ENCODE measurements around the gene CREB1.
"Not testable (repeated sequence)": the region's sequence is repeated elsewhere in the genome, so short reads cannot be mapped to it uniquely, and the experiment has no call there.

The CREB1 gene

DNA sequence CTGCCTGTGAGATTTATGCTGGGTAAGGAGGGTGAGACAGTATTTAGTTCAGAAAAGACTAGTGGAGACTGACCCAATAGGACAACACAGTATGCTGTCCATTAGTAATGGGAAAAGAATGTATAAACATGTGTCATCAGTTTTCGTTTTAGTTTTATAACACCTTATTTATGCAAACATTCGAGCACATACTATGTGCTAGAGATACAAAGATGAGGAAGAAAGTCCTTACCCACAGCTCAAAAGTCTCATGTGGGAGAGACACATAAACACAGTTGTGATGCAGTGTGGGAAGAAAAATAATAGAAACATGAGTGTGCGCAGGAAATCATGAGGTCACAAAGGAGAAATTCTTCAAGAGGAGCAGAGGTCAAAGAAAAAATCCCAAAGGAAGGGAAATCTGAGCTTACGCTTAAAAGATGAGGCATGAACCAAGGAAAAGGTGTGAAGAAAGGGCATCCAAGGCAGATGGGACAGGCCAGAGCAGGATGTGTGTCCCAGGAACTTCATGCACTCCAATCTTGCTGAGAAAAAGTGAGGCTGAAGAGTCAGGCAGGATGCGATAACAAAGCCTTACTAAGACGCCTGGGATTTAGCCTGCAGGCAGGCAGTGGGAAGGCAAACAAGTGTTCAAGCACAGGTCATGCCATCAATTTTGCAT, 87.4 kb downstream of the CREB1 start:
- DNase-seq (ENCODE audit: low read depth), result peak; percentile 75

- no peak for DNase-seq (ENCODE audit: low read depth)
Measured at GRCh38 chr2:207619764-207620203, 90.0 kb downstream of the CREB1 start.

GRCh38 chr2:207621501-207622039, 91.8 kb downstream of the CREB1 start:
- no peak for DNase-seq (ENCODE audit: low read depth)

- no peak for DNase-seq (ENCODE audit: low read depth)
Measured at GRCh38 chr2:207624185-207625013, 94.6 kb downstream of the CREB1 start.

DNA sequence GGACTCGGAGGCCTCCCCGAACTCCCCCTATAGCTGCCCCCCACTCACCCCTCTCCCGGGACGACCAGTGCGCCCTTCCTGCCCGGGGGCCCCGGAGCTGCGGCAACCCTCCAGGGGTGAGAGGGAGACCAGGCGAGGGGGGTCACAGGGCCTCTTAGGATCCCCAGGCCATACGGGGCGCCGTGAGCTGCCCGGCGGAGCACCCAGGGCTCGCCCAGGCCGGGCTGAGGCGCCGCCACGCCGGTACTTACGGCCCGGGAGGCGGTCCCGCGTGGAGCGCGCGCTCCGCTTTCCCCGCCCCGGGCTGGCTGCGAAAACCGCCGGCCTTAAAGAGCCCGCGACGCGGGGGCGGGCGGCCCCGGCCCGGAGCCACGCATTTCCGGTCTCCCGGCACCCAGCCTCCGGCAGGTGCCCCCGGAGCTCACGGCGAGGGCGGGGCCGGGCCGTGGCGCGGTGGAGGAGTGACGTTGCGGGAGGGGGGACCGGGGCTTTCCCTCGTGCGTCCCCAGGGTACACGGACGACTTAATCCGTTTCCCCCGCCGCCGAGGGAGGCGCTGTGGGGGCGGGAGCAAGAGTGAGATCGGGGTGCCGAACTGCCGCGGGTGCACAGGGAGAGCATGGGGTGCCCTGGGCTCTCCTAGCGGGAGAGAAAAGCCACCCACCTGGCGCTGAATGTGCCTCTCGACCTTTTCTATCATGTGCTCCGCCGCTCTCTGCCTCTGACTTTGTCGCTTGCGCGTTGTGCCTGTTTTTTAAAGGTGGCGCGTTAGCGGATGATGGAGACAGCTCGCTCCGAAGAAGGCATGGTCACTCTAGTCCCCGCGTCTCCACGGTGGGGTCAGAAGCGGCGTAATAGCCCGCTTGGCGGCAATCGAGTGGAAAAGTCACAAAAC, 95.5 kb downstream of the CREB1 start, which contains the start of gene METTL21A:
METTL21A (minus strand) TSS at position 381 of the 894 bp plus-strand sequence. CDS start 1,019 bp downstream, outside the sequence.
- no peak for DNase-seq (ENCODE audit: low read depth)

GRCh38 chr2:207629553-207629952, 99.8 kb downstream of the CREB1 start:
- DNase-seq (ENCODE audit: low read depth), result no peak

GRCh38 chr2:207630491-207630890, 100.7 kb downstream of the CREB1 start:
- DNase-seq (ENCODE audit: low read depth), result no peak

DNA sequence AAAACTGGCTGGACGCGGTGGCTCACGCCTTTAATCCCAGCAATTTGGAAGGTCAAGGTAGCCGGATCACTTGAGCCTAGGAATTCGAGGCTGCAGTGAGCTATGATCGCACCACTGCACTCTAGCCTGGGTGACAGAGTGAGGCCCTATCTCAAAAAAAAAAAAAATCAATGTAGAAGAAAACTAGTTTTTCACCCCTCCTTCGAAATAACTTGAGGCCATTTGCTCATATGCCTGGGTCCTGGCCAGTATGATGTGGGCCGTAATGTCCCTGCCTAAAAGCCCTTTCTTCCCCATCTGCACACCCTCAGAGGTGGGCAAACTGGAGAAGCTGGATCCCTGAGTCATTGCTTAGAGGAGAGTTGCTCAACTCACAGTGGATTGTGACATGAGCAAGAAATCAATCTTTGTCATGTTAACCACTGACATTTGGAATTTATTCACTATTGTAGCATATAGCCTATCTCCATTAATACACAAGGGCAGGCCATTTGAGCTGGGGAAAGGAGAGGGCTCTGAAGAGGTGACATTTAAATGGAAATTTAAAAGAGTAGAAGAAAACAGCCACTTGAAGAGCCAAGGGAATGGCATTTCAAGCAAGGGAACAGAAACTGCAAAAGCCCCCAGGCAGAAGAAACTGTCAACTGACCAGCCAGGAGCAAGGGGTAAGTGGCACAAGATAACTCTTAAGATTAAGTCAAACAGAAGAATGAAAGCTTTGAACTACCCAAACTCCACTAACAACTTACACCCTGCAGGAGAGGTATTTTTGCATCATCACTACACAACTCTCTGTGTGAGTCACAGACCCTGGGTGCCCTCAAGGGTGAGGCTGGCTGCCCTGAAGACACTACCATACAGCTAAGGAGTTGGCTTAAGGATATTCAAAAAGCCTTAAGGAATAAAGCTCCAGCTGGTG, 103.1 kb downstream of the CREB1 start:
- DNase-seq (ENCODE audit: low read depth), result no peak

DNA sequence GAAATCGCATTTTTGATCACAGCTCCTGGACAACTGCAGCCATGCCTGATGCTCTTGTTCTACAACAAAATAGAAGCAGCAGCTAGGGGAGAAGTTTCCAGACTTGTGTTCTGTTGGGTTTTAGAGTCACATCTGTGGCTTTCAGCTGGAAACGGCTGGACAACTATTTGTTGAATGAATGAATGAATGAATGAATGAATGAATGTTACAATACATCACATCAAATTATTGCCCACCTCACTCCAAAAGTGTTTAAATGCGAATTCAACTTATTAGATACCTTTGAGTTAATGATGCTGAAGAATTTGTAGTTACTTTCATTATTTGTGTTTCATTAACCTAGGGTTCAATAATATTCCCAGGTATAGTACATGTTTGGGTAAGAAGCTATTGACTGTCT, 103.9 kb downstream of the CREB1 start:
- DNase-seq (ENCODE audit: low read depth), result no peak

- no peak for DNase-seq (ENCODE audit: low read depth)
Measured at GRCh38 chr2:207635468-207636200, 105.9 kb downstream of the CREB1 start.

- DNase-seq (ENCODE audit: low read depth), result not testable (repeated sequence)
Measured at GRCh38 chr2:207639288-207639687, 109.5 kb downstream of the CREB1 start.

DNA sequence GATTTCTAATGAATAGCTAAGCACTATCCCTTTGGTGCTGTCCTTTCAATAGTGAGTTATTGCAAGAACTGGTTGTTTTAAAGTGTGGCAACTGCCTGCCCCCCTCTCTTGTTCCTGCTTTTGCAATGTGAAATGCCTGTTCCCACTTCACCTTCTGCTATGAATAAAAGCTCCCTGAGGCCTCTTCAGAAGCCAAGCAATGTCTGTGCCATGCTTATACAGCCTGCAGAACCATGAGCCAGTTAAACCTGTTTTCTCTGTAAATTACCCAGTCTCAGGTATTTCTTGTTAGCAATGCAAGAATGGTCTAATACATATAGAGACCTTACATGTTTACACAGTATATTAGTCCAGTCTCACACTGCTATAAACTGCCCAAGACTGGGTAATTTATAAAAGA, 110.4 kb downstream of the CREB1 start:
- DNase-seq (ENCODE audit: low read depth), result no peak

DNA sequence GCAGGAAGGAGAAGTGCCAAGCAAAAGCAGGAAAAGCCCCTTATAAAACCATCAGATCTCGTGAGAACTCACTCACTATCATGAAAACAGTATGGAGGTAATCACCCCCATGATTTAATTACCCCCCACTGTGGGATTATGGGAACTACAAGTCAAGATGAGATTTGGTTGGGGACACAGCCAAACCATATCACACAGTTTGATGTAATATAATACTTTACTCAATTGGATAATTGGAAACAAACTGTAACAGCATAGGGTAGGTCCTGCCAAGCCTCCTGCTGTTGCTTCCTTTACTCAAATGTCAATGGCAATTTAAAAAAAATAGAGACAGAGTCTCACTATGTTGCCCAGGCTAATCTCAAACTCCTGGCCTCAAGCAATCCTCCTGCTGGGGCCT, 110.9 kb downstream of the CREB1 start:
- no peak for DNase-seq (ENCODE audit: low read depth)

DNA sequence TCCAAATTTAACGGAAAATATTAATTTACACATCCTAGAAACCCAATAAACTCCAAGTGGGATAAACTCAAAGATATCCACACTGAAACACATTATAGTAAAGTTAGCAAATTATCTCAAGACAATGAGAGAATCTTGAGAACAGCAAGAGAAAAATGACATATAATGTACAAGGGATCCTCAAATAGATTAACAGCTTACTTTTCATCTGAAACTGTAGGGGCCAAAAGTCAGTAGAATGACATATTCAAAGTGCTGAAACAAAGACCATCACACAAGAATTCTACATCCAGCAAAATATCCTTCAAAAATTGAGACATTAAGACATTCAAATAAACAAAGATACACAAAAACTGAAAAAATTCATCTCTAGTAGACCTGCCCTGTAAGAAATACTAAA, 114.1 kb downstream of the CREB1 start:
- DNase-seq (ENCODE audit: low read depth), result no peak

- not testable (repeated sequence) for DNase-seq (ENCODE audit: low read depth)
Measured at GRCh38 chr2:207646582-207646981, 116.8 kb downstream of the CREB1 start.

Measured in non-pigmented ciliary epithelial cell (primary cell).